HG03521 (cell line): ENCODE results near the gene WDR64.

ENCODE experiments used
- ATAC-seq: cut with Tn5 transposase; IDR thresholded peaks from one replicate; pipeline ENCODE4 v1.9.1; 2021; ENCODE audit warnings: mild to moderate bottlenecking, moderate library complexity; ENCODE audit not compliant: unreplicated experiment

WDR64 gene

GRCh38 chr1:241630899-241631298, 21.2 kb upstream of the WDR64 start:
- ATAC-seq: no peak

GRCh38 chr1:241631674-241632073, 20.4 kb upstream of the WDR64 start:
- ATAC-seq: no peak

- no peak for ATAC-seq
Observed at GRCh38 chr1:241632987-241633386, 19.1 kb upstream of the WDR64 start.

- no peak for ATAC-seq
Observed at GRCh38 chr1:241635556-241636152, 16.4 kb upstream of the WDR64 start.

GRCh38 chr1:241636291-241636690, 15.8 kb upstream of the WDR64 start:
- ATAC-seq: no peak

- ATAC-seq: no peak
Observed at GRCh38 chr1:241637046-241637590, 15.0 kb upstream of the WDR64 start.

- no peak for ATAC-seq
Observed at GRCh38 chr1:241637604-241638003, 14.5 kb upstream of the WDR64 start.

- ATAC-seq: no peak
Observed at GRCh38 chr1:241638099-241638682, 13.9 kb upstream of the WDR64 start.

GRCh38 chr1:241638909-241639622, 13.0 kb upstream of the WDR64 start:
- ATAC-seq: no peak

GRCh38 chr1:241639623-241640148, 12.4 kb upstream of the WDR64 start:
- ATAC-seq: peak; percentile 44

- ATAC-seq: peak; percentile 94
Observed at GRCh38 chr1:241640149-241640866, 11.8 kb upstream of the WDR64 start, which contains the start of the genes CHML and OPN3. Gene CHML (minus strand): TSS chr1:241640369. CDS start chr1:241635766, 4,603 bp downstream. Gene OPN3 (minus strand): TSS chr1:241640369. CDS start chr1:241640254, 115 bp downstream.

- no peak for ATAC-seq
Observed at GRCh38 chr1:241640867-241641622, 11.0 kb upstream of the WDR64 start.

- ATAC-seq: no peak
Observed at GRCh38 chr1:241641773-241642592, 10.1 kb upstream of the WDR64 start.

- no peak for ATAC-seq
Observed at GRCh38 chr1:241642593-241642944, 9.5 kb upstream of the WDR64 start.

- no peak for ATAC-seq
Observed at GRCh38 chr1:241644259-241644658, 7.8 kb upstream of the WDR64 start.

GRCh38 chr1:241645199-241645598, 6.9 kb upstream of the WDR64 start:
- no peak for ATAC-seq

- ATAC-seq: no peak
Observed at GRCh38 chr1:241646201-241646600, 5.9 kb upstream of the WDR64 start.

- ATAC-seq: no peak
Observed at GRCh38 chr1:241647658-241648057, 4.4 kb upstream of the WDR64 start.

- ATAC-seq: no peak
Observed at GRCh38 chr1:241648159-241648558, 3.9 kb upstream of the WDR64 start.
